ENCODE results near the gene C14orf180.

The C14orf180 gene

GRCh38 chr14:104550861-104551728 is 28.5 kb upstream of the C14orf180 start:
- H3K36me3 ChIP-seq (replicated peaks; ENCODE audit: insufficient read depth, low read length), result no peaks in the 10 kb centered on the region
- no peaks in the 10 kb centered on the region for H3K9me3 ChIP-seq (replicated peaks; ENCODE audit: insufficient read depth, low read length)
- no peaks in the 10 kb centered on the region for H4K20me1 ChIP-seq (ENCODE audit: insufficient read depth, low read length)
- no peaks in the 10 kb centered on the region for H3K79me2 ChIP-seq (ENCODE audit: low read length)
- no peak overlapping the region for H3K4me2 ChIP-seq (ENCODE audit: low read depth, low read length)
- no peaks in the 10 kb centered on the region for H3F3A ChIP-seq (ENCODE audit: insufficient read depth, low read length)
- no peak overlapping the region for H3K27ac ChIP-seq (ENCODE audit: low read length)
- H3K4me3 ChIP-seq (ENCODE audit: low read length), result no peak overlapping the region
- H3K9me2 ChIP-seq (replicated peaks; ENCODE audit: insufficient read depth, low read length), result no peaks in the 10 kb centered on the region
- no peak overlapping the region for H2AFZ ChIP-seq (ENCODE audit: low read length)
- no peak for TF ChIP-seq EZH2 (optimal IDR thresholded peaks at IDR 0.05; ENCODE audit: low read depth, low read length)
- no peak for TF ChIP-seq EZH2phosphoT487 (IDR thresholded peaks at IDR 0.05; ENCODE audit: low read length)
- no peak for TF ChIP-seq CTCF (IDR thresholded peaks at IDR 0.05; ENCODE audit: low read length)
- H3K4me1 ChIP-seq (ENCODE audit: low read length), result no peaks in the 10 kb centered on the region
- H3K27me3 ChIP-seq (replicated peaks; ENCODE audit: insufficient read depth, low read length), result peaks cover 27% of the 10 kb centered on the region
- H3K9ac ChIP-seq (ENCODE audit: low read length), result no peak overlapping the region
- no peak for DNase-seq

- no peaks in the 10 kb centered on the region for H3K4me1 ChIP-seq (ENCODE audit: low read length)
Measured at GRCh38 chr14:104551851-104552737, 27.5 kb upstream of the C14orf180 start.

GRCh38 chr14:104552738-104553125 is 26.8 kb upstream of the C14orf180 start:
- H3K79me2 ChIP-seq (ENCODE audit: low read length), result no peaks in the 10 kb centered on the region

More at GRCh38 chr14:104551851-104552737, 27.5 kb upstream of the C14orf180 start:
- Histone ChIP-seq H3K4me2 (ENCODE audit: low read depth, low read length) (no peak overlapping the region), H3K27me3 (replicated peaks; ENCODE audit: insufficient read depth, low read length) (peaks cover 27% of the 10 kb centered on the region), H3K9me3 (replicated peaks; ENCODE audit: insufficient read depth, low read length) (no peaks in the 10 kb centered on the region), H3K36me3 (replicated peaks; ENCODE audit: insufficient read depth, low read length) (no peaks in the 10 kb centered on the region), H4K20me1 (ENCODE audit: insufficient read depth, low read length) (no peaks in the 10 kb centered on the region), H3F3A (ENCODE audit: insufficient read depth, low read length) (no peaks in the 10 kb centered on the region), H2AFZ (ENCODE audit: low read length) (no peak overlapping the region), H3K9ac (ENCODE audit: low read length) (no peak overlapping the region), H3K79me2 (ENCODE audit: low read length) (no peaks in the 10 kb centered on the region), H3K9me2 (replicated peaks; ENCODE audit: insufficient read depth, low read length) (no peaks in the 10 kb centered on the region), H3K4me3 (ENCODE audit: low read length) (no peak overlapping the region), H3K27ac (ENCODE audit: low read length) (no peak overlapping the region)
- no peak for DNase-seq
- TF ChIP-seq EZH2phosphoT487 (IDR thresholded peaks at IDR 0.05; ENCODE audit: low read length), result no peak
- no peak for TF ChIP-seq EZH2 (optimal IDR thresholded peaks at IDR 0.05; ENCODE audit: low read depth, low read length)
- TF ChIP-seq CTCF (IDR thresholded peaks at IDR 0.05; ENCODE audit: low read length), result no peak

More at GRCh38 chr14:104552738-104553125, 26.8 kb upstream of the C14orf180 start:
- H3K9ac ChIP-seq (ENCODE audit: low read length), result no peak overlapping the region
- no peak overlapping the region for H3K27ac ChIP-seq (ENCODE audit: low read length)
- no peaks in the 10 kb centered on the region for H3K36me3 ChIP-seq (replicated peaks; ENCODE audit: insufficient read depth, low read length)
- no peaks in the 10 kb centered on the region for H3K9me2 ChIP-seq (replicated peaks; ENCODE audit: insufficient read depth, low read length)
- no peaks in the 10 kb centered on the region for H3K4me1 ChIP-seq (ENCODE audit: low read length)
- no peaks in the 10 kb centered on the region for H3F3A ChIP-seq (ENCODE audit: insufficient read depth, low read length)
- no peak overlapping the region for H3K4me3 ChIP-seq (ENCODE audit: low read length)
- H4K20me1 ChIP-seq (ENCODE audit: insufficient read depth, low read length), result no peaks in the 10 kb centered on the region
- peaks cover 27% of the 10 kb centered on the region for H3K27me3 ChIP-seq (replicated peaks; ENCODE audit: insufficient read depth, low read length)
- DNase-seq, result no peak
- no peaks in the 10 kb centered on the region for H3K9me3 ChIP-seq (replicated peaks; ENCODE audit: insufficient read depth, low read length)
- no peak overlapping the region for H3K4me2 ChIP-seq (ENCODE audit: low read depth, low read length)
- no peak overlapping the region for H2AFZ ChIP-seq (ENCODE audit: low read length)
- no peak for TF ChIP-seq CTCF (IDR thresholded peaks at IDR 0.05; ENCODE audit: low read length)
- TF ChIP-seq EZH2 (optimal IDR thresholded peaks at IDR 0.05; ENCODE audit: low read depth, low read length), result no peak

All from MM.1S (cell line).